ENCODE data around the gene STARD4.

Gene STARD4

GRCh38 chr5:111553868-111554267 is 41.5 kb upstream of the STARD4 start:
- H3K36me3 Mint-ChIP-seq (ENCODE audit: low read depth), result no peaks in the 10 kb centered on the region
- peaks cover 3% of the 10 kb centered on the region for H3K9me3 Mint-ChIP-seq
- H3K4me3 Mint-ChIP-seq, result no peak overlapping the region
- H3K27ac Mint-ChIP-seq, result no peak overlapping the region
- peaks cover 24% of the 10 kb centered on the region for H3K4me1 Mint-ChIP-seq
- no peak for TF ChIP-seq CTCF (IDR thresholded peaks at IDR 0.05)
- DNase-seq, result no peak
- peaks cover 4% of the 10 kb centered on the region for H3K27me3 Mint-ChIP-seq (ENCODE audit: low read depth, poor library complexity)

GRCh38 chr5:111552896-111553295 is 40.6 kb upstream of the STARD4 start:
- no peak overlapping the region for H3K4me3 Mint-ChIP-seq
- DNase-seq, result no peak
- H3K27me3 Mint-ChIP-seq (ENCODE audit: low read depth, poor library complexity), result peaks cover 4% of the 10 kb centered on the region
- no peak overlapping the region for H3K27ac Mint-ChIP-seq
- no peak for TF ChIP-seq CTCF (IDR thresholded peaks at IDR 0.05)
- no peaks in the 10 kb centered on the region for H3K36me3 Mint-ChIP-seq (ENCODE audit: low read depth)
- peaks cover 3% of the 10 kb centered on the region for H3K9me3 Mint-ChIP-seq
- peaks cover 24% of the 10 kb centered on the region for H3K4me1 Mint-ChIP-seq

- Mint-ChIP-seq H3K9me3 (peaks cover 3% of the 10 kb centered on the region), H3K4me1 (peaks cover 24% of the 10 kb centered on the region), H3K4me3 (no peak overlapping the region), H3K27me3 (ENCODE audit: low read depth, poor library complexity) (peaks cover 4% of the 10 kb centered on the region), H3K36me3 (ENCODE audit: low read depth) (no peaks in the 10 kb centered on the region), H3K27ac (no peak overlapping the region)
- no peak for DNase-seq
- TF ChIP-seq CTCF (IDR thresholded peaks at IDR 0.05), result no peak
These were observed 40.2 kb upstream of the STARD4 start for GRCh38 chr5:111552492-111552891.

- Mint-ChIP-seq H3K36me3 (ENCODE audit: low read depth) (no peaks in the 10 kb centered on the region), H3K27me3 (ENCODE audit: low read depth, poor library complexity) (peaks cover 4% of the 10 kb centered on the region), H3K9me3 (peaks cover 3% of the 10 kb centered on the region), H3K4me3 (no peak overlapping the region), H3K4me1 (peaks cover 24% of the 10 kb centered on the region), H3K27ac (no peak overlapping the region)
- TF ChIP-seq CTCF (IDR thresholded peaks at IDR 0.05), result no peak
- no peak for DNase-seq
These were observed 39.4 kb upstream of the STARD4 start for GRCh38 chr5:111551569-111552275.

- no peak overlapping the region for H3K27ac Mint-ChIP-seq
- DNase-seq, result no peak
- peaks cover 3% of the 10 kb centered on the region for H3K9me3 Mint-ChIP-seq
- H3K4me1 Mint-ChIP-seq, result peaks cover 20% of the 10 kb centered on the region
- H3K36me3 Mint-ChIP-seq (ENCODE audit: low read depth), result no peaks in the 10 kb centered on the region
- peaks cover 4% of the 10 kb centered on the region for H3K27me3 Mint-ChIP-seq (ENCODE audit: low read depth, poor library complexity)
- no peak overlapping the region for H3K4me3 Mint-ChIP-seq
- no peak for TF ChIP-seq CTCF (IDR thresholded peaks at IDR 0.05)
These were observed 38.8 kb upstream of the STARD4 start for GRCh38 chr5:111551161-111551560.
